ENCODE results near the gene DTX3. TPM values are rescaled to one million over a fixed set of nuclear protein-coding genes. Genes with fewer than 3 reads are reported as not detected.
A peak's percentile ranks its signal among the peaks of the same experiment; 100 is the strongest.

Gene DTX3
- total RNA-seq, 2 donors from 2014 or later = 14.5 to 33.5 TPM

DNA sequence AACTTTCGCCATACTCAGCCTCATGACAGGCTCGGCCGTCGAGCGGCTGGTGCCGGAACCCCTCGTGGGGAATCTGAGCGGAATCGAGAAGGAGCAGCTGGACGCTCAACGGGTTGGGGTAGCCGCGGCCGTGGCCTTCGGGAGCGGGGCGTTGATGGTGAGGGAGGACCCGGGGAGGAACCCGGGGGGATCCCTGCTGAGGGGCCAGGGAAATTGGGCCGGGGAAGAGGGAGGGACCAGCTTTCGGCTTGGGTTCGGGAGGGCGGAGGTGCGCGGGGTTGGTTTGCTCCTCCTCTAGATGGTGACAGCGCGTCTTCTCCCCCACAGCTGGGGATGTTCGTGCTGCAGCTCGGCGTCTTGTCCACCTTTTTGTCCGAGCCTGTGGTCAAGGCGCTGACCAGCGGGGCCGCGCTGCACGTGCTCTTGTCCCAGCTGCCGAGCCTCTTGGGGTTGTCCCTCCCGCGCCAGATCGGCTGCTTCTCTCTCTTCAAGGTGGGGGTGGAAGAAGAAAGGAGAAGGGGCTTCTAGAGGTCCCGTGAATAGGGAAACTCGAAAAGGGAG, 16.4 kb downstream of the DTX3 start:
- ATAC-seq = peak in 1 of 2 donors; percentile 20
- Mint-ChIP-seq H3K9me3 (no peaks in the 10 kb centered on the region), H3K27ac (no peak overlapping the region), H3K36me3 (peaks cover 0 to 4% of the 10 kb centered on the region in 2 donors)
- no peak for DNase-seq (ENCODE audit: low spot score in 2 of 2)

- no peaks in the 10 kb centered on the region for H3K9me3 Mint-ChIP-seq
- H3K27ac Mint-ChIP-seq = no peak overlapping the region
- DNase-seq (ENCODE audit: low spot score in 2 of 2) (peak in 1 of 2 donors; percentile 71), ATAC-seq (peak; percentile 86 to 89)
- peaks cover 0 to 4% of the 10 kb centered on the region in 2 donors for H3K36me3 Mint-ChIP-seq
Observed at GRCh38 chr12:57621497-57622292, 17.1 kb downstream of the DTX3 start.

GRCh38 chr12:57622293-57623245, 17.9 kb downstream of the DTX3 start:
- H3K36me3 Mint-ChIP-seq = peaks cover 0 to 4% of the 10 kb centered on the region in 2 donors
- DNase-seq (ENCODE audit: low spot score in 2 of 2) (peak in 1 of 2 donors; percentile 2), ATAC-seq (no peak)
- H3K27ac Mint-ChIP-seq = no peak overlapping the region
- H3K9me3 Mint-ChIP-seq = no peaks in the 10 kb centered on the region

DNA sequence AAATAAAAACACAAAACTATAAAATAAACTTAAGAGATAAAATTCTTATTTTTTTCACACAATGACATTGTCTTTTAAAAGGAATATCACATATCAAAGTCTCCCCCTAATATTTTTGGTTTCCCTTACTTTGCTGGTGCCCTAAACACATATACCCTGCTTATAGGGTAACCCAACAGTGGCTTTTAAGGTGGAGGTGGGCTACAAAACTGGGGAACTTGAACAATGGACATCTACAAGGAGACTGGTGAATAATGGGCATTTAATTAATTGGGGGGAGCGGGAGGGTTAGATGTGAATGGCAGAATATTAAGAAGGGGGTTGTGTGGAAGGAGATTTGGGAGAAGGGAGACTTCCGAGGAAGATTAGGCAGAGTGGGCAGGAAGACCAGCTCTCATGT, 18.8 kb downstream of the DTX3 start:
- ATAC-seq (no peak), DNase-seq (ENCODE audit: low spot score in 2 of 2) (peak in 1 of 2 donors; percentile 1)
- H3K27ac Mint-ChIP-seq = no peak overlapping the region
- H3K36me3 Mint-ChIP-seq = peaks cover 0 to 4% of the 10 kb centered on the region in 2 donors
- H3K9me3 Mint-ChIP-seq = no peaks in the 10 kb centered on the region

DNA sequence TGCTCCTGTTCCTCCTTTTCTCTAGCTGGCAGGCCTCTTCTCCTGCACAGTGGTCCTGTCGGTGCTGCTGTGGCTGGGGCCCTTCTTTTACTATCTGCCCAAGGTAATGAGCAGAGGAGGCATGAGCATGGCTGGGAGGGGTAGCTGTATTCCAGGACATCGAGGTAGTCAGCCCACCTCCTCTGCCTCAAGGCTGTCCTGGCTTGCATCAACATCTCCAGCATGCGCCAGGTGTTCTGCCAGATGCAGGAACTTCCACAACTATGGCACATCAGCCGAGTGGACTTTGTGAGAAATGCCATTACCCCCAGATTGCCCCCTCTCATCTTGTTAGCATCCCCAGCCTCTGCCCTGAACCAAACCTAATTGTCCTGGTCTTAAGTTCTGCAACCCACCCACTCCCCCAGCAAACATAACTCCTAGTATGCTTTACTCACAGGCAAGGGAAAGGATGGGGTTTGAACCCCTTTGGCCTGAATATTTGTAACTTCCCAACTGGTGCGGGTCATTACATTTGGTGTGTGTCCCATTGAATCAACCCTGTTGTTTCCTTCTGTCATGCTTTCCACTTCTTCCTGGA, 19.3 kb downstream of the DTX3 start:
- no peak for ATAC-seq
- DNase-seq (ENCODE audit: low spot score in 2 of 2) = peak in 1 of 2 donors; percentile 1
- Mint-ChIP-seq H3K9me3 (no peaks in the 10 kb centered on the region), H3K36me3 (peaks cover 0 to 4% of the 10 kb centered on the region in 2 donors), H3K27ac (no peak overlapping the region)

DNA sequence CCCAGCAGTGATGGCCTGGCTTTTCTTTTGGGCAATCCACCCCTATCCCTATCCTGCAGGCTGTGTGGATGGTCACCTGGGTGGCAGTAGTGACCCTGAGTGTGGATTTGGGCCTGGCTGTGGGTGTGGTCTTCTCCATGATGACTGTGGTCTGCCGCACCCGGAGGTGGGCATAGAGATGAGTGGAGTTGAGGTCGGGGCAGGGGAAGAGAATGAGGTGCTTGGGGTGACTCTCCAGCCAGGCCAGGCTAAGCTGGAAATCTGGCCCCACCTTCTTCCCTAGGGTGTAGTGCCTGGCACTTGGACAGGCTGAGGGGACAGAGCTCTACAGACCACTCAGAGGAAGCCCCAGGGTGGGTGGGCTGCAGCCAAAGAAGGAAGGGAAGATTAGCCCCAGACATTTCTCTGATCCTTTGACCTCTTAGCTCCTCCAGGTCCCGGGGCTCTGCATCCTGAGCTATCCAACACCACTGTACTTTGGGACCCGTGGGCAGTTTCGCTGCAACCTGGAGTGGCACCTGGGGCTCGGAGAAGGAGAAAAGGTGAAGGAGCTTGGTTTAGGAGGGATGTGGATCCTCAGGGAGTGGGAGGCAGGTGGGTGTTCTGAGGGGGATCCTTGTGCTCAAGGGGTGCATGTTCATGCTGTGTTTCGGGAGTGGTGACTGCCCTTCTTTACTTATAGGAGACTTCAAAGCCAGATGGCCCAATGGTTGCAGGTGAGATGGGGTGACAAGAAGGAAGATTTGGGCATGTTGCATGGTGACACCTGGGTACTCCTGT, 20.0 kb downstream of the DTX3 start:
- H3K27ac Mint-ChIP-seq = no peak overlapping the region
- peaks cover 0 to 4% of the 10 kb centered on the region in 2 donors for H3K36me3 Mint-ChIP-seq
- no peaks in the 10 kb centered on the region for H3K9me3 Mint-ChIP-seq
- DNase-seq (ENCODE audit: low spot score in 2 of 2) (peak in 1 of 2 donors; percentile 1), ATAC-seq (no peak)

DNA sequence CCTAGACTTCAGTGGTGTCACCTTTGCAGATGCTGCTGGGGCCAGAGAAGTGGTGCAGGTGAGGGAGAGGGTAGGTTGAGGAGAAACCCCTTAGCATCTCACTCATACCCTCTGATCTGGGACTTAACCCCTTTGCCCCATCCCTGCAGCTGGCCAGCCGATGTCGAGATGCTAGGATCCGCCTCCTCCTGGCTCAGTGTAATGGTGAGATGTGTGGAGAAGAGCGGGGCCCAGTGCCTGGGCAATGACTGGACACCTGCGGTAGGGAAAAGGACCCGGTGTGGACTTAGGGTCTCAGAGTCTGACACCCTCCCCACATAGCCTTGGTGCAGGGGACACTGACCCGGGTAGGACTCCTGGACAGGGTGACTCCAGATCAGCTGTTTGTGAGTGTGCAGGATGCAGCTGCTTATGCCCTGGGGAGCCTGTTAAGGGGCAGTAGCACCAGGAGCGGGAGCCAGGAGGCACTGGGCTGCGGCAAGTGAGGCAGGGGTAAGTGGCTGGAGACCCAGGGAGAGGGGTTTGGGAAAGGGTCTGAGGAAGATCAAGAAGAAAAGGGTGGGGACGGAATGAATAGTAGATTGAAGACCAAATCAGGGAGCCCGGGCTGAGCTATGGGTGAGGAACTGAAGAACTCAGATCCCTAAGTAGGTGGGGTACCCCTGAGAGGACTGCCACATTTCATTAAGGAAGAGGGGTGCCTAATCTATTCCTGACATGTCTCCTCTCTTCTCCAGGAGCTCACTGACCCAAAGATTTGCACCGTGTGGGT, 20.8 kb downstream of the DTX3 start:
- H3K36me3 Mint-ChIP-seq = peaks cover 0 to 4% of the 10 kb centered on the region in 2 donors
- ATAC-seq = no peak
- peak in 1 of 2 donors; percentile 2 for DNase-seq (ENCODE audit: low spot score in 2 of 2)
- H3K9me3 Mint-ChIP-seq = no peaks in the 10 kb centered on the region
- no peak overlapping the region for H3K27ac Mint-ChIP-seq

DNA sequence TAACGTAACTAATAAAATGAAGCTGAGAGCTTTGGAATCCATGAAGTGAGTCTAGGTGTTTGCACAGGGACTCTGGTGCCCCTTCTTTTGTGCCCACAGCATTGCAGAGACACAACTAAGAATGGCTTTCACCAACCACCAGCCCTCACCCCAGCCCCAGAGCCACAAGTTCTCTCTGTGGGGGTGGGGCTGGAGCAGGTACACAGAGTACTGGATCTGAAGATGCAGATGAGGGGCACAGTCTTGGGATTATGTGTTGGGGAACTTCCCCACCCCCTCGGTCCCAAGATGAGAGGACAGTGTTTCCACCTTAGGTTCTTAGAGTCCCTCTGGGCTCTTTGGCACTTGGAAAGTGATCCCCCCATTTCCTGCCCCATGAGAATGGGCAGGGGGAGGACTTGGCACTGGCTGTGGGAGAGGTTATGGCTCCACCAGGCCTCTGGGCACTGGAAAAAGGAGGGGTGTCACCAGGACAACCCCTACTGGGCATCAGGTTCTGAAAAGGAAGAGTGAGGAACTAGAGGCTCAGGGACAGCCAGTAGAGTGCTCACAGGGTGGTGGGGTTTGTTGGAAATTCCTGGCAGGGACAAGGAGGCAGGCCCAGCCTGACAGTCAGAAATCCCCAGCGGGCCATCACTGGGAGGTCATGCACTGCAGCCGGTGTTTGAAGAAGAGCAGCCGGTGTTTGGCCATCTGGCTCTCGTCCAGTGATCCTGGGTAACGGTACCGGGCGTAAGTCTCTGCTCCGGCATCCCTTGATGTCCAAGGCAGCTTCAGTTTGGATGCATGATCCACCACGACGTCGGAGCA, 21.7 kb downstream of the DTX3 start:
- Mint-ChIP-seq H3K9me3 (no peaks in the 10 kb centered on the region), H3K27ac (no peak overlapping the region), H3K36me3 (no peaks in the 10 kb centered on the region)
- ATAC-seq (no peak), DNase-seq (ENCODE audit: low spot score in 2 of 2) (peak in 1 of 2 donors; percentile 2)

- H3K36me3 Mint-ChIP-seq = no peaks in the 10 kb centered on the region
- H3K27ac Mint-ChIP-seq = no peak overlapping the region
Observed at GRCh38 chr12:57626921-57627445, 22.4 kb downstream of the DTX3 start.

DNA sequence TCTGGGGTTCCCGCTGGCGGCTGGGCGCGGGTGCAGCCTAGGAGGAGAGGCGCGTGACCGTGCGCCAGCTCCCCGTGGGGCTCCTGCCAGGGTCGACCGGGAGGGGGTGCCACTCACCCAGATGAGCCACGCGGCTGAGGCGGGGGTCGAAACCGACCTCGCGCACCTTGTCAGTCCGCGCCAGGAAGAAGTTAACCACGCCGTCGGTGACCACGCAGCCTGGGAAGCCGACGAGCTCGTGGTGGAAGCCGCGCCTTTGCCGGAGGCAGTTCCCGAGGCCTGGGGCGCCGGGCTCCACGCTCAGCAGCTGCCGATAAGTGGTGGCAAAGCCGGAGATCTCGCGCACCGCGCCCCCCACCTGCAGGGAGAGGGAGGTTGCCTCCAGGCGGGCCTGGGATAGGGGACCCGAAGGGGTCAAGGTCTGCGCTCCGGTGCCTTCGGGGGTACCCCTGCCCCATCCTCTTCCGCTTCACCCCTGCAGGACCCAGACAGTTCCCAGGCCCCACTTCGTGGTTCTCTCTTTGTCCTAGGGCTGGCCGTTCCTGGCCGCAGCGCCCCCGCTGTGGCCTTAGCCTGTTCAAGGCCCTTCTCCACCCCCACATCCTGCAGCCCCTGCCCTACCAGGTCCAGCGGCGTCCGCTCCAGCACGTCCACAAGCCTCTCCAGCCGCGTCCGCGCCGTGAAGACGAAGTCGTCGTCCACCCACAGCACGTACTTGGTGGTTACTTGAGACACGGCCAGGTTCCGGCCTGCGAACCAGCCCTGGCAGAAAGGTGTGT, 23.1 kb downstream of the DTX3 start:
- H3K9me3 Mint-ChIP-seq = no peaks in the 10 kb centered on the region
- ATAC-seq = peak; percentile 33 to 69
- H3K36me3 Mint-ChIP-seq = no peaks in the 10 kb centered on the region
- DNase-seq (ENCODE audit: low spot score in 2 of 2) = peak in 1 of 2 donors; percentile 50
- no peak overlapping the region for H3K27ac Mint-ChIP-seq

More at GRCh38 chr12:57626921-57627445, 22.4 kb downstream of the DTX3 start:
- H3K9me3 Mint-ChIP-seq = no peaks in the 10 kb centered on the region
- peak in 1 of 2 donors; percentile 1 for DNase-seq (ENCODE audit: low spot score in 2 of 2)
- ATAC-seq = no peak

GRCh38 chr12:57628280-57629191, 23.9 kb downstream of the DTX3 start:
- no peak for ATAC-seq
- Mint-ChIP-seq H3K27ac (no peak overlapping the region), H3K9me3 (no peaks in the 10 kb centered on the region), H3K36me3 (no peaks in the 10 kb centered on the region)
- peak in 1 of 2 donors; percentile 2 for DNase-seq (ENCODE audit: low spot score in 2 of 2)

DNA sequence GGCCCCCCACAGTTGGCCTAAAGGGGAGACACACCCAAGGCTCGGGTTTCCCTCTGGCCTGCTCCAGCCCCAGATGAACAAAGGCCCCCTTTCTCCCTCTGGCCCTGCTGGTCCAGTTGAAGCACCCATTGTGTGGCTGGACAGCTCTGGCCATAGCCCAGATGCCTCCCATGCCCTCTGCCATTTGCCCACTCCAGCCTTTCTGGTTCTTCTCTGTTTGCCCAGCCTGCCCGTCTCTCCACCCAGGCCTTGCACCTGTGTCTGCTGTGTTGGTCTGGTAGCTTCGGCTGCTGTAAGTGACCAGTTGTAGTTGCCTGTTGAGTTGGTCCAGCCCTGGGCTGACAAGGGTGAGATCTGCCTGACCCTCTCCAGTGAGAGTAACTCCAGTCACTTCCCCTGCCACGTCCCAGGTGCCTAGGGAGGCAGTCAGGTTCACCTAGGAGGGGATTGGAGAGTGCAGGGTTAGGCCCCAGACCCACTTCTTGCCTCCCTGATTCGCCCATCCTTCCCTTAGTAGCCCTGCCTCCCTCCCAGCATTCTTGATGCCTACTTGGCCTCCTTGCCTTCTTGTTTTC, 25.4 kb downstream of the DTX3 start:
- H3K36me3 Mint-ChIP-seq = no peaks in the 10 kb centered on the region
- H3K9me3 Mint-ChIP-seq = no peaks in the 10 kb centered on the region
- DNase-seq (ENCODE audit: low spot score in 2 of 2) (peak in 1 of 2 donors; percentile 7), ATAC-seq (no peak)
- H3K27ac Mint-ChIP-seq = no peak overlapping the region

Data from activated naive CD4-positive, alpha-beta T cell treated with anti-CD3 and anti-CD28 coated beads, Interleukin-2, amount 50 U/mL, for 72 hours (primary cell).